HG03439 (cell line): ENCODE data around the gene RUSF1.
"Not testable (repeated sequence)": the region's sequence is repeated elsewhere in the genome, so short reads cannot be mapped to it uniquely, and the experiment has no call there.

ENCODE experiments used
- ATAC-seq: cut with Tn5 transposase; IDR thresholded peaks from one replicate; pipeline ENCODE4 v1.9.1; 2021; ENCODE audit warnings: mild to moderate bottlenecking, moderate library complexity; ENCODE audit not compliant: unreplicated experiment

RUSF1 gene

DNA sequence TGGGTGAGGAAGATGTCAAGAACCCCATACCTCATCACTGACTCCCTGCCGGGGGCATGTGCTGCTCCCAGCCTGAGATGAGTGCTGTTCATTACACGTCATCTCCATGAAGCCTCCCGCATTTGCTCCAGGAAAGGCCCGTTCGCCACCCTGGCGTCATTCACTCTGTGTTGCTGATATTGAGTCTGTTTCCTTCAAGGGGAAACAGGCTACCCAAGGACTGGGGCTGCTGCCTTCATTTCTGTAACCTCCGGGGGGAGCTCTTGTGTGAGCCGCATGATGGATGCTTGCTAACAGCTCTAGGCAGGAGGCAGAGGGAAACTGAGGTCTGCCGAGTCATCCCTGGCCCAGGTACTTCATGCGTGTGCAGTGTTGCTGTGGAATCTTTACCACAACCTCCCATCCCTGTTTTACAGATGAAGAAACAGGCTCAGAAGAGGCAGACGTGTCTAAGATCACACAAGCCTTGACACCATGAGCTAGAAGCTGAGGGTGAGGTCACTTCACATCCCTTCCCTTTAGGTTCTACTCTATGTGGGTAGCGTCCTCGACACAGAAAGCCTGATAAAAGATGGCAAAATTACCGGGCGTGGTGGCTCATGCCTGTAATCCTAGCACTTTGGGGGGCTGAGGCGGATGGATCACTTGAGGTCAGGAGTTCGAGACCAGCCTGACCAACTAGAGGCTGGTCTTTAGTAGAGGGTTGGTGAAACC lies 52.4 kb downstream of the RUSF1 start:
- ATAC-seq, result no peak

DNA sequence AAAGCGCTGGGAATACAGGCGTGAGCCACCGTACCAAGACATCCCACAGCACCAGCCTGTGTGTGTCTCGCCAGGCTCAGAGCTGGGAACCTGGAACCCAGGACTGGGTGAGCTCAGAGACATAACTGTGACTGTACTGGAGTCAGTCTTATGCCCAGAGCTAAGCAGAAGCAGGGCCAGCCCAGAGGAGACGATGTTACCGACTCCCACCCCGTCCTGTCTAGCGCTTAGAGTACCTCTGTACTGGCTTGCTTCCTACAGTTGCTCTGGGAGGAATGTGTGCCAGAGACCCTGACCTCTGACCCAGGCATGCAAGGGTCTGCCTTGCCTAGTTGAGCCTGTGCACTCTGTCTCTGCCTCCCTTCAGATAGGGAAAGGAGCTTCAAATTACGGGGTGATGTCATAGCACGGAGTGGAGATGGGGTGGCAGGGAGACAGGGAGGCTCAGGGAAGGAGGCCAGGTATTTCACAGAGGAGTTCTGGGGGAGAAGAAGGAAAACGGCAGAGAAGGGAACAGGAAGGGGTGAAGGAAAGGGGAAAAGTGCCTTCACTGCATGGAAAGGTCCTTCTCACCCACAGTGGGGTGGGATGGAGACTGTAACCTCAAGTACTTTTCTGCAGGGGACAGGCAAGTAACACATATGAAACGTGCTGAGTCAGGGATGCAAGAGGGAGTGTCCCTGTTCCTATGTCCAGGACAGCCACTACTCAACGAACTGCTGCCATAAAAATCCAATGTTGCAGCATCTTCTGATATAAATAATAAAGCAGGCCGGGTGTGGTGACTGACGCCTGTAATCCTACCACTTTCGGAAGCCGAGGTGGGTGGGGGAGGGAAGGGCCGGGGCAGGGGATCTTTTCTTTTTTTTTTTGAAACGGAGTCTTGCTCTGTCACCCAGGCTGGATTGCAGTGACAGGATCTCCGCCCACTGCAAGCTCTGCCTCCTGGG lies 54.7 kb downstream of the RUSF1 start:
- no peak for ATAC-seq

DNA sequence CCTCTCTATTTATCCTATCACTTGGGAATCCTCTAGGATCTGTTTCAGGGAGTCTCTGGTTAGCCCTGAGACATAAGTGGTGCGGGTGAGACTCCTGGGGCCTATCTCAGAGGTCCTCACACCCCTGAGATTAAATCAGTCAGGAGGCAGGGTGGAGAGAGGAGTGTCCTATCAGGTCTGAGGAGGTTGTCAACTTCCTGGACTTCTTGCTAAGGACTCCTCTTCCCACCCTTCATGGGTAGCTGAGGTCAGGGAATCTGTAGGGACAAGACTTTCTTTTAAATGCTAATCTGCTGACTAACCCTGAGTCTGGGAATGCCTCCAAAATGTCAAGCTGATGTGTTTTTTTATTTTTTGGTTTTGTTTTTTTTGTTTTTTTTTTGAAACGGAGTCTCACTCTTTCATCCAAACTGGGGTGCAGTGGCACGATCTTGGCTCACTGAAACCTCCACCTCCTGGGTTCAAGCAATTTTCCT lies 55.5 kb downstream of the RUSF1 start:
- ATAC-seq, result no peak

DNA sequence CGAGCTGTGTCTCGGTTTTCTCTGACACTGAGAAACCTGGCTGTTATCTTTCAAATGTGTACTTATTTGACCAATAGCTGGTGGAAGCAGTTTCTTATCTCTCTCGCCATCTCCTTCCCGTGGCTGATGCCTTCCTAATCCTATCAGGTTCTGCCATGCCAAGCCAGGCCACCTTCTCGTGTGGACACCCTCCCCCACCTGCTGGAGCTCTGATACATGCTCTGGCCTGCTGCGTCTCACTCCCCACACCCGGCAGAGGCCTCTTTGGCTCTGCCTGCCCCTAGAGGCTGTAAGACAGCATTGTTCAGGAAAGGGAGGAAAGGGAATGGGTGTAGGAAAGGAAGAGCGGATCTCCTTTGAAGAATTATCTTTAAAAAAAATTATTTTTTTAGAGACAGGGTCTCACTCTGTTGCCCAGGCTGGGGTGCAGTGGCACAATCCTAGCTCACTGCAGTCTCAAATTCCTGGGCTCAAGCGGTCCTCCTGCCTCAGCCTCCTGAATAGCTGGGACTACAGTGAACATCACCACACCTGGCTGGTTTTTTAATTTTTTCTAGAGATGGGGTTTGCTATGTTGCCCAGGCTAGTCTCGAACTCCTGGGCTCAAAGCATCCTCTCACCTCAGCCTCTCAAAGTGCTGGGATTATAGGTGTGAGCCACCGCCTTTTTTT lies 56.4 kb downstream of the RUSF1 start:
- no peak for ATAC-seq

DNA sequence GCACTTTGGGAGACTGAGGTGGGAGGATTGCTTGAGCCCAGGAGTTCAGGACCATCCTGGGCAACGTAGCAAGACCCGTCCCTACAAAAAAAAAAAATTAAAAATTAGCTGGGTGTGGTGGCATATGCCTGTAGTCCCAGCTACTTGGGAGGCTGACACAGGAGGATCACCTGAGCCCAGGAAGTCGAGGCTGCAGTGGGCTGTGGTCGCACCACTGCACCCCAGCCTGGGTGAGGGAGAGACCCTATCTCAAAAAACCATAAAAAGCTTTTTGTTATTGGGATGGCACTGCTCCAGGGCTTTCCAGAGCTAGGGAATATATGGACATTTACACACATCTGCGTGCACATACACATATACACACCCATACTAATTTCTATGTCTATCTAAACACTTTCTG lies 57.0 kb downstream of the RUSF1 start:
- no peak for ATAC-seq

DNA sequence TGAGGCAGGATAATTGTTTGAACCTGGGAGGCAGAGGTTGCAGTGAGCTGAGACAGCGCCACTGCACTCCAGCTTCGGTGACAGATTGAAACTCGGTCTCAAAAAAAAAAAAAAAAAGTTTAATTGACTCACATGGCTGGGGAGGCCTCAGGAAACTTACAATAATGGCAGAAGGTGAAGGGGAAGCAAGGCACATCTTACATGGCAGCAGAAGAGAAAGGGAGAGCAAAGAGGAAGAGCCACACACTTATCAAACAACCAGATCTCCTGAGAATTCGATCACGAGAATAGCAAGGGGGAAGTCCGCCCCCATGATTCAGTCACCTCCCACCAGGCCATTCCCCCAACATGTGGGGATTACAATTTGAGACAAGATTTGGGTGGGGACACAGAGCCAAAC lies 62.3 kb downstream of the RUSF1 start:
- not testable (repeated sequence) for ATAC-seq

DNA sequence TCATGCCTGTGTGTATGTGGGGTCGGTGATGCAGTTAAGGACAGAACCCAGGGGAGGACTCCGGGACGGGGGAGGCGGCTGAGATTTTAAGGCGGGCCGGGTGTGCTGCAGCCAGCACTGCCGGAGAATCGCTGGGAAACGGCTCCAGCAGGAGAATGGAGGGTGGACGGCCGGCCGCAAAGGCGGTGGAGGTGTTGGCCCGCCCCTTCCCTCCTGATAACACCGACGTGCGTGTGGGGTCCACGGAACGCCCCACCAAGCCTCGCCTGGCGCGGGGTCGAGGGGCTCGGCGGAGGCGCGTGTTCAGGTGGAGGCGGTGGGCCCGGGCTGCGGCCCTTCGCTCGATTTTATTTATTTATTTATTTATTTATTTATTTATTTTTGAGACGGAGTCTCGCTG lies 66.2 kb downstream of the RUSF1 start:
- no peak for ATAC-seq

DNA sequence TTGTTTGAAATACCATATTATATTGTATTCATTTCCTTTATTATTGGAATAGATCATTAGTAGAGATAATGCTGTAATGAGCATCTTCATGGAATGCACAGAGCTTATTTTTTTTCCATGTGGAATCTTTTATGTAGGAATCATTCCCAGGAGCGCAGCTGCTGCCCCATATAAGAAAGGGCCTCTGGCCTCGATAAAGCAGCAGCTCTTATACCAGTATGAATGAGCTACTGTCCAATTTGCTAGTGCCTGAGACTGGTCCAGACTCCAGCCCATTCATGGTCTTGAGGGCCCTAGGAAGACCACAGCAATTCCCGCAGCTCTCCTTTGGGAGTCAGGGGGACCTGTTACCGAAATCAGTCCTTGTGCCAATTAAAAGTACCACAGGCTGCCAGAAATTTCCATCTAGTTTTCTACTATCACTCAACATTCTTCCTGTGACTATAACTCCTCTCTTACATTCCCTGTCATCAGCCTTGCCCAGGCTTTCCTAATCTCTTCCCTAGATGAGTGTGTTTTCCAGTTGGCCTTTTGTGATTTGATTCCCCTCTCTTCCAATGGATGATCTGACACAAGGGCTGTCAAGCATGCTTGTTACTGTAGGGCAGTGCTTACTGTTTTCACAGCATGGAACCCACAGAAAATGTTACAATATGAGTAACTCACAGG lies 67.5 kb downstream of the RUSF1 start:
- ATAC-seq, result no peak

DNA sequence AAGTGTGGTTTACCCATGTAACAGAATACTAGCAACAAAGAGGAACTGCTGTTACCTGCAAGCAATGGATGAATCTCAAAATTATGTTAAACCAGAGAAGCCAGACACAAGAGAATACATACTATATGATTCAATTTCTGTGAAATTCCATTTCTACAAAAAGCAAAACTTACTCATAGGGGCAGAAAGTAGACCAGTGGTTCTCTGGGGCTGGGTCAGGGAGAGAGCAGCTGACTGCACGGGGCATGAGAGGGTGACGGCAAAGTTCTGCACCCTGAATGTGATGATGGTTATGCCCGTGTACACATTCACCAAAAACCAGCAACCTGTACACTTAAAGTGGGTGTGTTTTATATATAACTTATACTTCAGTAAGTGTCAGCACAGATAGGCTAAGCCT lies 68.7 kb downstream of the RUSF1 start:
- ATAC-seq, result no peak
